NCI-H774 (cell line): ENCODE results near the gene BDKRB1.

Experiments used
- DNase-seq: peaks from one replicate; lab custom pipeline; 2025; lab: John Stamatoyannopoulos, UW

BDKRB1 gene

DNA sequence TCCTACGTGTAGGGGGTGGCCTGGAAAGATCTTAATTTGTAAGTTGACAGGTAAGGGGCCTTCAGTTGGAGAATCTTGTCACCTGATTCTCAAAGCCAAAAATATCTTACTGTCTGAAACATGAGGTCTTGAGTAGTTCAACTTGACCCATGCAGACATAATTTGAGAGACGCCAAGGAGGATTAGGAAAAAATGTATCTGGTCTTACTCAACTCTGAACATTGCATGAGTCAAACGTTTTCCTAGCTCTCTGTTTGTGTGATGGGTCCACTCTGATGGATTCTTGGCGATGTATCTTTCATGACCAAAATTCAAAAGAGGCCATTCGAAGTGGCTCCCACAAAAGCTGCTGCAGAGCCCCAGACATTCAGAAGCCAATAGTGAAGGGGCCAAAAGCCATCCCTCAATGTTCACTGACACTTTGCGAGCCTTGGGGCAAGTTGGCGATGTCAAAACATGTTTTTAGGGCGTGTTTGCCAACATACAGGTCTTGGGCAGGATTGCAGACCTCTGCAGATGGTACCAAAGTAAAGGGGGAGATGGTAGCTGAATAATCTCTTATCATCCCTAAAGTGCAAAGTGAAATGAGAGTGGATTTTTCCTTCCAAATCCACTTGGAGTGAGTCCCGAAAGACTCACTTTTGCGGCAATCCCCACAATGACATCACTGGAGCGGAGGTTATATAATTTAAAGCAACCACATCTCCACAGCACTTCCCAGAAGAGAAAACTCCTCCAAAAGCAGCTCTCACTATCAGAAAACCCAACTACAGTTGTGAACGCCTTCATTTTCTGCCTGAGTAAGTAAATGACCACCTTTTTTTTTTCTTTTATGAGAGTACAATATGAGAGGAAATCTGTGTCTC, at the start of gene BDKRB1:
TSS of gene BDKRB1 (plus strand) at position 710 of the 866 bp plus-strand sequence. CDS start 7,473 bp downstream, outside the sequence.
- no peak for DNase-seq

- DNase-seq, result no peak
These were observed 49.5 kb upstream of the BDKRB1 start for GRCh38 chr14:96206461-96206860.

DNA sequence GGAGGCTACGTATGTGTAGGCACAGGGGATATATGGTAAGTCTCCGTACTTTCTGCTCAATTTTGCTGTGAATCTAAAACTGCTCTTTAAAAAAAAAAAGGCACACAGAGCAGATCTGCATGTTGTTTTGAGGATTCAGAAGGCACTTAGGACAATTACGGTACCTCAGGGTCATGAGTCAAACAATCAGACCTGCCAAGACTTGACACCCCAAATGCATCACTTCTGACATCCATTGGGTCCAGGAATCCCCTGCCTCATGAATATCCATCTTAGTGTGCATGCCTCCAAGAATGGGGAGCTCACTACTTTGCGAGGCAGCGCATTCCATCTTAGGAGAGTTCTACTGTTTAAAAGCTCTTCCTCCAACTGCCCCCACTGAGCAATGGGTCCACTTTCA, 48.3 kb upstream of the BDKRB1 start:
- no peak for DNase-seq

DNA sequence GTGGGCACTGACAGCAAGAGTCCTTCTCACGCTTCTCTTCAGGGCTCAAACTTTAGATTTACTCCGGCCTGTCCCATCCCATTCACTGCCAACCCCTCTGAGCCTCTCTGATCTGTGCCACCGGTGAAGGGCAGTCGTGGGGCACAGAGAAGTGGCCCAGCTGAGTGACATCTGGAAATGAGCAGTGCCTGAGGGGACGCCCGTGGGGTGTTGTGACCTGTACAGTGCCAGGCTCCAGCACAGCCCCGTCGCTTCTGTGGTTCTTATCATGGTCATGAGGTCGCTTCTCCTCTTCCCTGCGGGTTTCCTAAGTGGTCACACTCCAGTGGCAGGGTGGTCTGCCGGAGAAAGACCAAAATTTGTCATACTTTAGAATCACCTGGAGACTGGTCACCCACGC, 47.3 kb upstream of the BDKRB1 start:
- DNase-seq, result no peak

DNA sequence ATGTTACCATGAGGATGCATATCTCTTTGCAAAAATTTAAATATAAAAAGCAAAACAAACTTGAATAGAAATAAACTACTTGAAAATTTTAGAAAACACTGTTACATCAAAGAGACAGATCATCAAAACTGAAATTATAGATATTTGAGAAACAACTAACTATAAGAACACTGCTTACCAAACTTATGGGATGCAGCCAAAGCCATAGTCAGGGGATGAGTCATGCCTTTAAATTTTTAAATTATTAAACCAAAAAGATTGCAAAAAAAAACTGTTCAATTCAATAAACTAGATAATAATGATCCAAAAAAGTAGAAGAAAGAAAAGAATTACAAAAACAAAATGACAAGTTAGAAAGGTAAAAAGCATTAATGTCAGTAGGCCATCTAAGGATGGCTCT, 43.9 kb upstream of the BDKRB1 start:
- DNase-seq, result no peak

GRCh38 chr14:96212896-96213295, 43.1 kb upstream of the BDKRB1 start:
- DNase-seq, result no peak

DNA sequence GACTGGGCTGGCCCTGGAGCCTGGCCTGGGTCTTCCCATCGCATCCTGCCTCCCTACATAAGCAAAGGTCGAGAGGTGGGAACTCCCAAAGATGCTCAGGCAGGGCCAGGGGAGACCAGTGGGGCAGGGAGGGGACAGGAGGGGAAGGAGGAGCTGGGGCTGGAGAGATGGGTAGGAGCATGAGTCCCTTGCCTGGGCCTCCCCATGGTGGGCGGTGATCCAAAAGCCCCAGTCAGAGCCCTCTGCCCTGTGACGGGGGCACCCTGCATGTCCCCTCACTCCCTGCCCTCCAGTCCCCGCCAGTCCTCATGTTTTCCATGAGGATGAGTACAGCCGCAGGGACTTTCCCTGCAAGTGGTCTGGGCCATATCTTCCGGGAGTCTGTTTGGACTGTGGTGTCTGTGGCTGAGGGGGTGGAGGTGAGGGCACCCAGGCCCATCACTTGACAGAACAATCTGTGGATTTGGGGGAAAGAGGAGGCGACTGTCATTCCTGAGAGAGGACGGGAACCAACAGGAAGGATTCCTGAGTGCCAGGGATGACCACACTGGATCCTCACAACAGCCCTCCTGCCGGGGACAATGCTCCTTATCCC, 42.0 kb upstream of the BDKRB1 start:
- DNase-seq, result no peak

GRCh38 chr14:96214793-96215192, 41.2 kb upstream of the BDKRB1 start:
- DNase-seq, result no peak

DNA sequence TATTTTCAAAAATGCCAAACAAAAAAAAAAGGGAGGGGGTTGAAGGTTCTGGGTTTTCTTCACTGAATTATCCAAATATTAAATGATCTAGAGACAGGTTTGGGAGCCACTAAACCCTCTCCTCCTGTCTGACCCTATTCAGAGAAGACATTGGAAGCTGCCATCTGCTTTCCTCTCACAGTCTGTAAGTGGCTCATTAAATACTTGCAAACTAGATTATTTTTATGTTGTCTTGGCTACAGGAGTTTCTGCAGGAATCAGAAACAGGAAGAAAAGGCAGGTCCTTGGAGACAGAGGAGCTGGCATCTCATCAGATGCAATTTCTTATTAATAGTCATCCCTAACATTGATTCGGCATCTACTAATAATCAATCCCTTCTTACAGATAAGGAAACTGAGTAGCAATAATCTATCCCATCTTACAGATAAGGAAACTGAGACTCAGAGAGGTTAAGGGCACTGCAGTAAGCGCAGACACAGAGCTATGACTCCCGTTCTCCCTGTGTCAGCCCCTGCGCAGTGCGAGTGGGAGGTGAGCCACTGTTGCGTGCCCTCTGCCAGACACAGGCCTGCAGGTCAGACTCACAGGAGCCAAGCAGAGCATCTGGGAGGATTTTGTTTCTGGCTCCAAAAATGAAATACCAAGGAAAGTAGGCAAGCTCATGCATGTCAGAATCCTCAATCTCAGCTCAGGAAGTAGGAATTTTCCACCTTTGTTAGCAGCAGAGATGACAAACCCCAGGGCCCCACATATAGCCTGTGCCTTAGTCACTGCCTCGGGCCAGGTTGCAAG, 40.4 kb upstream of the BDKRB1 start:
- no peak for DNase-seq

- DNase-seq, result no peak
These were observed 39.4 kb upstream of the BDKRB1 start for GRCh38 chr14:96216627-96217026.

- peak; percentile 39 for DNase-seq
These were observed 38.6 kb upstream of the BDKRB1 start for GRCh38 chr14:96217376-96217913.

DNA sequence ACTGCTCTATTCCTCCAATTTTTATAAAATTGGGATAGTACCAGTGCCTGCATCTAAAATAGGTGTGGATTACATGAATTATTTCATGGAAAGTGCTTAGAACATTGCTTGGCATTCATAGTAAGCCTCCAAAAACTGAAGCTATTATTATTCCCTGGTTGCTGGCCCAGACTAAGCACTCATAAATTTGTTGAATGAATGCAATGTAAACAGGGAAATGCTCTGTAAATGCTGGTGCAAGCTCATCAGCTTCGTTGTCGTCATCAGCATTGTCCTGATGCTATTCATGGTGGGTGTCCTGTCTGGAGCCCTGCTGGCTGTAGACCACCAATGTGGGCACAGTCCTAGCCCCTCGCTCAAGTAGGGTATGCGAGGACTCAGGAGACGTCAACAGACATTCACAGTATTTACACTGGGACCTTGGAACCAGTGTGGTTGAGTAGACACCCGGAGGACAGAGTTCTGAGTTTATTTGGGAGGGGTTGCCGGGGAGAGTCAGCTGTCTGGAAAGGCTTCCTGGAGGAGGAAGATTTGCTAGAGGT, 34.8 kb upstream of the BDKRB1 start:
- no peak for DNase-seq

DNA sequence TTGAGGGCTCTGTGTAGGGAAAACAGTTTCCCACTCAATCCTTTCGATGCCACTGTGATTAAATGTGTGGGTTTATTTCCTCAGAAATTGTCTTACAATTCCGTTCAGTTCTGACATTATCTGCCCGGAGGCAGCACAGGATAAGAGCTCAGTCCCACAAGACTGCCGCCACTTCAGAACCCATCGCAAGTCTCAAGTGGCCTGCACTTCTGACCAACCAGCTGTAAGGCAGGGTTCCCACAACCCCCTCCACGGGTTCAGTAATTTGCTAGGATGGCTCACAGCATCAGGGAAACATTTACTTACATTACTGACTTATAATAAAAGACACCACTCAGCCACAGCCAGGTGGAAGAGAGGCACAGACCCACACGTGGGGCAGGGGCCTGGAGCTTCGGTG, 34.2 kb upstream of the BDKRB1 start:
- DNase-seq, result no peak

DNA sequence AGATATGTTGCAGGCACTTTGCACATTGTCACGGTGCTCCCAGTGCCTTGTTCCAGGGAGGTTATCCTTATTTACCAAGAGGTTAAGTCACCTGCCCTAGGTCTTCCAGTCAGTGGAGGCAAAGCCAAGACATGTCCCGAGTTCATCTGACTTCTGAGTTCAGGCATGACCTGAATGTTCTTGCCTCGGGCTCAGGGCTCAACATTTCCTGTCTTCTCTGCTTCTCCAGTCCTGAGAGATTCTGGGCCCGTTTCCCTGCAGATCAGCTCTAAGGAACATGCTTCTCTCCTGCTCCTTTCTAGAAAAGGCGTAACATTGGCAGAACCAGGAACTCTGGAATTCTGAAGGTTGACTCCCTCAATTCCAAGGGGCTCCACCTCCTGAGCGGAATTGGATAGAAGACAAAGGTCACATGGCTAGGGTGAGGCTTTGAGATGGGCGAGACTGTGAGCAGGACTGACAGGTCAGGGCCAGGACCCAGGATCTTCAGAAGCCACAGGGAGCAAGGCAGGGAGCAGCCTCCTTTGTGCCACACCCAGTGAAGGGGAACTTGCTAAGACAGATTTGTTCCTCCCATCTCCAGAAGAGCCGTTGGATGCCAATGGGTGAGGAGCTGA, 31.4 kb upstream of the BDKRB1 start:
- no peak for DNase-seq

DNA sequence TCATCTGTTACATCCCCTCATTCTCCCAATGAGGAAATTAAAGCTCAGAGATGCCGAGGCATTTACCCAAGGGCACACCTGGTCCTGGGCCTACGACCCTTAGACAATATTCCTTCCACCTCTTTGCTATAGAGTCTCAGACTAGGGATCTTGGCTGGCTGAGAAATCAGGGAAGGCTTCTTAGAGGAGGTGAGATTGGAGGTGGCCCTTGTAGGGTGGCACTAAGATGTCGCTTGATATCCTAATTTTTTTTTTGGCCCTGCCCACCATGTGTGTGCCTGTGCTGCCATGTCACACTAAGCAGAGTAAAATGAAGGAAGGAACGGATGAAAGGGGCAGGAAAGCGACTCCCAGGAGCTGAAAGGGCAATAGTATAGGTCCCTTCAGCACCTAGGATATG, 30.8 kb upstream of the BDKRB1 start:
- DNase-seq, result no peak

DNA sequence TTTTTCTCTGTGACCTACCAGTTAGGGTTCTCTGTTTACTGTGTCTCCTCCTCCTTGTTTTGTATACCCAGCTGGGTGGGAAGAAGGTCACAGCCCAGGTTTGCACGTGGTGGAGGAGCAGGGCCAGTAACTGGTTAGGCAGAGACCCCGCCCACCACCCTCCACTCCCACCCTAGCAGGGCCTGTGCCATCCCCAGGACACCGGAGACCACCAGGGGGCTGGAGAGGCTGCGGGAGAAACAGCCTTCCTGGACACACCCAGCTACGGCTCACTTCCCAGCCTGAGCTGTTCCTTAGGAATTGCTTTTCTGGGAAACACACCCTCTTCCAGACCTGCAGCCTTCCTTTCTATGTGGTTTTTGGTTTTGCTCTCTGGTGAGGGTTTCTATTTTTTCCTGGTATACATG, 30.3 kb upstream of the BDKRB1 start:
- DNase-seq, result no peak

DNA sequence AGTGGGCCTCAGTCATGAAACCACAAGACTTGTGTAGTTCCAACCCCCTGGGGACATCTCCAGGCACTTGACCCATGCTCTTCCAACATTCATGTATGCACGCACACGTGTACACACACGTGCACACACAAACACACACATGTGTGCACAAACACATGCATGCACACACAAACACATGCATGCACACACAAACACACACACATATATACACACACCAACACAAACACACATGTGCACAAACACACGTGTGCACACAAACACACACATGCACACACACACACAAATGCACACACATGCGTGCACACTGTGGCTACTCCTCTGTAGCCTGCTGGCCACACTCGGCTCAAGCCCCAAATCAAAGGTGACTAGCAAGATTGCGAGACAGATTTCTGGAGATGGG, 28.6 kb upstream of the BDKRB1 start:
- DNase-seq, result no peak

DNA sequence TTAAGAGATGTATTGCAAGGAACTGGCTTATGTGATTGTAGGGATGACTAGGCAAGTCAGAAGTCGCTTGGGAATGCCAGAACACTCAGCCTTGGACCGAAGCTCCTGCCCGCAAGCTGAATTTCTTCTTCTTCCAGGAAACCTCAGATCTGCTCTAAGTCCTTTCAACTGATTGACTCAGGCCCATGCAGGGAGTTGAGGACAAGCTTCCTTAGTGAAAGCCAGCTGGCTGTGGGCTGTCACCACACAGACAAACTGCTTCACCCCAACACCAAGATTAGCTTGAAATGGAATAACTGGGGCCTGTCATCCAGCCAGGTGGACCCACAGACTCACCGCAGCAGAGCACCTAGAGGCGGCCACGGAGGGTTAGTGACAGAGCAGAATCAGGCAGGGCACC, 26.7 kb upstream of the BDKRB1 start:
- no peak for DNase-seq

GRCh38 chr14:96231056-96231455, 25.0 kb upstream of the BDKRB1 start:
- no peak for DNase-seq

DNA sequence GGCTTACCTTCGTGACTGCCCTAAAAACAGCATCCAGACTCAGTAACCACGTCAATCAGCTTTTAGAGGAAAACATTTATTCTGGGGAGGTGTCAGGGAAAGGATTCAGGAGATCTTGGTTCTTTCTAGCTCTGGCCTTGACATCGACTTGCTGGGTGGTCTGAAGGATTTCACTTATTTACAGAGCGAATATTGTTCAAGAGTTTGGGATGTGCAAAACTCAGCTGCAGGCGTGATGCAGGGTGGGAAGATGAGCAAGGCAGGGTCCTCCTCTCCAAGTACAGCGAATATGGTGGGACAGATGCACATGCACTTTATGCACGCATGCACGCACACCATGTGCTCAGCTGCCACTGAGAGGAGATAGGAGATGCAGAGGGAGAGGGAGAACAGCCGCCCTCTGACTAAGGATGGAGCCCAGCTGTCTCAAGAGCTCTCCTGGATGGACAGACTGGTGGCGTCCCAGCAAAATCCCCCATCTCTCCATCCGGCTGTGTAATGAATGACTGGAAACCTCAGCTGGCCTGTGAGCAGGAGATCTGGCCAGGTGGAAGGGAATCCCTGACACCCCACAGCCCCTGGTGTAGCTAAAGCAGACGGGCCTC, 24.4 kb upstream of the BDKRB1 start:
- DNase-seq, result no peak

GRCh38 chr14:96232506-96232905, 23.5 kb upstream of the BDKRB1 start:
- no peak for DNase-seq
